H9 (cell line): ENCODE data around the gene ENTR1. TPM values are rescaled to one million over a fixed set of nuclear protein-coding genes. Genes with fewer than 3 reads are reported as not detected.

Source experiments
- DNase-seq: peaks from one replicate; pipeline ENCODE4 v3.0.0-alpha.2; 2017
- H2AFZ ChIP-seq: one replicate; pipeline ENCODE4 v1.6.1; 2013; ENCODE audit warnings: mild to moderate bottlenecking, low read length, control low read depth, moderate library complexity
- H2AK5ac ChIP-seq: 2 replicates; pipeline ENCODE4 v1.6.1; 2013; ENCODE audit warnings: low read length, control low read depth, mixed read lengths; ENCODE audit not compliant: insufficient read length
- H2BK120ac ChIP-seq: one replicate; pipeline ENCODE4 v1.6.1; 2013; ENCODE audit warnings: low read depth, mild to moderate bottlenecking, low read length, control low read depth, inconsistent platforms; ENCODE audit not compliant: poor library complexity, severe bottlenecking
- H2BK12ac ChIP-seq: 2 replicates; pipeline ENCODE4 v1.6.1; 2013; ENCODE audit warnings: low read length, control low read depth, mixed read lengths, low read depth; ENCODE audit not compliant: insufficient read length
- H2BK15ac ChIP-seq: 2 replicates; pipeline ENCODE4 v1.6.1; 2013; ENCODE audit warnings: low read depth, low read length, control low read depth
- H2BK20ac ChIP-seq: one replicate; pipeline ENCODE4 v1.6.1; 2013; ENCODE audit warnings: low read depth, mild to moderate bottlenecking, low read length, control low read depth, inconsistent platforms; ENCODE audit not compliant: poor library complexity, severe bottlenecking
- H2BK5ac ChIP-seq: 2 replicates; pipeline ENCODE4 v1.6.1; 2013; ENCODE audit warnings: low read length, control low read depth, mixed read lengths; ENCODE audit not compliant: insufficient read length
- H3K14ac ChIP-seq: 2 replicates; pipeline ENCODE4 v1.6.1; 2013; ENCODE audit warnings: low read length, control low read depth; ENCODE audit not compliant: insufficient read depth
- H3K18ac ChIP-seq: 2 replicates; pipeline ENCODE4 v1.6.1; 2013; ENCODE audit warnings: low read depth, mild to moderate bottlenecking, mixed read lengths, low read length, control low read depth; ENCODE audit not compliant: insufficient read length
- H3K23ac ChIP-seq: 2 replicates; pipeline ENCODE4 v1.6.1; 2013; ENCODE audit warnings: low read length, control low read depth, mixed read lengths, low read depth; ENCODE audit not compliant: insufficient read length
- H3K23me2 ChIP-seq: 2 replicates; pipeline ENCODE4 v1.6.1; 2013; ENCODE audit warnings: low read depth, mild to moderate bottlenecking, mixed read lengths, low read length, control low read depth; ENCODE audit not compliant: insufficient read length, poor library complexity, severe bottlenecking
- H3K27ac ChIP-seq: 2 replicates; pipeline ENCODE4 v1.5.1; 2013; ENCODE audit warnings: low read length, control low read depth, mixed read lengths, low read depth; ENCODE audit not compliant: insufficient read length
- H3K27me3 ChIP-seq: 2 replicates; pipeline ENCODE4 v1.6.1; 2013; ENCODE audit warnings: low read length, control low read depth, inconsistent platforms; ENCODE audit not compliant: insufficient read depth
- H3K4ac ChIP-seq: 2 replicates; pipeline ENCODE4 v1.6.1; 2013; ENCODE audit warnings: low read depth, mild to moderate bottlenecking, control low read depth, inconsistent platforms, low read length, moderate library complexity
- H3K4me1 ChIP-seq: 2 replicates; pipeline ENCODE4 v1.6.1; 2013; ENCODE audit warnings: low read length, control low read depth, inconsistent platforms; ENCODE audit not compliant: insufficient read depth
- H3K4me2 ChIP-seq: 2 replicates; pipeline ENCODE4 v1.6.1; 2013; ENCODE audit warnings: low read length, control low read depth, mixed read lengths; ENCODE audit not compliant: insufficient read length, insufficient read depth
- H3K56ac ChIP-seq: 2 replicates; pipeline ENCODE4 v1.6.1; 2013; ENCODE audit warnings: low read depth, mild to moderate bottlenecking, mixed read lengths, low read length, control low read depth; ENCODE audit not compliant: insufficient read length
- H3K79me1 ChIP-seq: 2 replicates; pipeline ENCODE4 v1.6.1; 2013; ENCODE audit warnings: low read depth, mild to moderate bottlenecking, moderate library complexity, low read length, control low read depth, inconsistent platforms; ENCODE audit not compliant: insufficient read depth, poor library complexity, severe bottlenecking
- H3K79me2 ChIP-seq: 2 replicates; pipeline ENCODE4 v1.6.1; 2013; ENCODE audit warnings: low read length, control low read depth, inconsistent platforms; ENCODE audit not compliant: insufficient read depth
- H3K9ac ChIP-seq: 2 replicates; pipeline ENCODE4 v1.6.1; 2013; ENCODE audit warnings: low read length, control low read depth, mixed read lengths; ENCODE audit not compliant: insufficient read length; ENCODE audit errors: extremely low read depth
- H3K9me3 ChIP-seq: one replicate; pipeline ENCODE4 v1.6.1; 2013; ENCODE audit warnings: low read depth, low read length, inconsistent platforms; ENCODE audit not compliant: control insufficient read depth
- H3T11ph ChIP-seq: one replicate; pipeline ENCODE4 v1.6.1; 2013; ENCODE audit warnings: mild to moderate bottlenecking, low read length, control low read depth, inconsistent platforms
- H4K20me1 ChIP-seq: one replicate; pipeline ENCODE4 v1.6.1; 2013; ENCODE audit not compliant: control insufficient read depth, insufficient read length, insufficient read depth
- H4K5ac ChIP-seq: 2 replicates; pipeline ENCODE4 v1.6.1; 2013; ENCODE audit warnings: low read depth, mild to moderate bottlenecking, mixed read lengths, low read length, control low read depth; ENCODE audit not compliant: insufficient read length
- H4K8ac ChIP-seq: replicated peaks from 2 replicates; pipeline ENCODE4 v1.6.1; 2013; ENCODE audit warnings: low read length, control low read depth, mixed read lengths, low read depth; ENCODE audit not compliant: insufficient read length
- H4K91ac ChIP-seq: 2 replicates; pipeline ENCODE4 v1.6.1; 2013; ENCODE audit warnings: low read depth, mild to moderate bottlenecking, moderate library complexity, mixed read lengths, low read length, control low read depth; ENCODE audit not compliant: insufficient read length
- H3K27ac Mint-ChIP-seq, 3 experiments: 2 replicates in 2 of 3; 3 replicates in 1 of 3; pipeline ENCODE4 v1.8.0; 2020 to 2021; ENCODE audit warnings: mixed read lengths in 3 of 3, mild to moderate bottlenecking in 1 of 3, moderate library complexity in 1 of 3
- H3K27me3 Mint-ChIP-seq: 2 replicates; pipeline ENCODE4 v1.8.0; 2021; ENCODE audit warnings: low read depth, mild to moderate bottlenecking, moderate library complexity, mixed read lengths
- H3K36me3 Mint-ChIP-seq, 3 experiments: 2 replicates in 2 of 3; 3 replicates in 1 of 3; pipeline ENCODE4 v1.8.0; 2020 to 2021; ENCODE audit warnings: low read depth in 3 of 3, mixed read lengths in 3 of 3; ENCODE audit not compliant: insufficient read depth in 1 of 3
- H3K4me1 Mint-ChIP-seq, 2 experiments: 2 replicates each; pipeline ENCODE4 v1.8.0; 2020; ENCODE audit warnings: mixed read lengths in 2 of 2
- H3K4me3 Mint-ChIP-seq, 2 experiments: 2 replicates in 1 of 2; 3 replicates in 1 of 2; pipeline ENCODE4 v1.8.0; 2020 to 2021; ENCODE audit warnings: mild to moderate bottlenecking in 2 of 2, mixed read lengths in 2 of 2, moderate library complexity in 1 of 2
- H3K9me3 Mint-ChIP-seq, 2 experiments: 2 replicates in 1 of 2; 3 replicates in 1 of 2; pipeline ENCODE4 v1.8.0; 2020; ENCODE audit warnings: mild to moderate bottlenecking in 2 of 2, mixed read lengths in 2 of 2, moderate library complexity in 1 of 2
- CTCF ChIP-seq: fragments of 200-600 bp; sonication (generic); conservative IDR thresholded peaks from 3 replicates; pipeline ENCODE4 v1.8.0; 2021; ENCODE audit warnings: antibody characterized with exemption, mild to moderate bottlenecking
- WGBS: extraction: QIAGEN DNeasy Blood & Tissue Kit; methylation state at CpG from one replicate; pipeline ENCODE4 v1.1.7; 2013; ENCODE audit warnings: missing lambda C conversion rate, low lambda C conversion rate, mixed read lengths; ENCODE audit not compliant: insufficient read length; ENCODE audit errors: extremely low coverage; 5-methylcytosine and 5-hydroxymethylcytosine counted together
- total RNA-seq: library from RNA; stranded (reverse); gene quantifications from 2 replicates; pipeline ENCODE4 v1.2.1, GENCODE V29; 2021

ENTR1 gene
- total RNA-seq, 1 experiment from 2014 or later = 108 TPM

GRCh38 chr9:136381311-136381710 is 29.1 kb downstream of the ENTR1 start:
- no peak overlapping the region for H3K27ac Mint-ChIP-seq
- no CpG with 5 or more reads among the region's 9 CpGs for WGBS
- no peak overlapping the region for H3K56ac ChIP-seq

More at GRCh38 chr9:136381311-136381710, 29.1 kb downstream of the ENTR1 start:
- H3K4ac ChIP-seq = no peak overlapping the region
- no peak overlapping the region for H2BK12ac ChIP-seq
- H3K23me2 ChIP-seq = no peaks in the 10 kb centered on the region
- DNase-seq = no peak
- no peaks in the 10 kb centered on the region for H3K27me3 ChIP-seq
- H2BK15ac ChIP-seq = no peak overlapping the region
- TF ChIP-seq CTCF = no peak
- no peaks in the 10 kb centered on the region for H3K79me2 ChIP-seq
- no peak overlapping the region for H3K9ac ChIP-seq
- H2BK120ac ChIP-seq = no peak overlapping the region
- Mint-ChIP-seq H3K4me3 (no peak overlapping the region), H3K36me3 (peaks cover 14 to 52% (median 40%) of the 10 kb centered on the region in 3 experiments; a peak in 6 of 7 replicates), H3K9me3 (no peaks in the 10 kb centered on the region), H3K27me3 (no peaks in the 10 kb centered on the region), H3K4me1 (no peaks in the 10 kb centered on the region)
- no peak overlapping the region for H2BK5ac ChIP-seq
- H3K23ac ChIP-seq = no peak overlapping the region
- no peak overlapping the region for H4K5ac ChIP-seq
- no peak overlapping the region for H4K91ac ChIP-seq
- no peak overlapping the region for H3K4me2 ChIP-seq
- H3K27ac ChIP-seq = no peak overlapping the region
- H3K79me1 ChIP-seq = no peaks in the 10 kb centered on the region
- H2AK5ac ChIP-seq = no peak overlapping the region
- H3K9me3 ChIP-seq = no peaks in the 10 kb centered on the region
- H4K20me1 ChIP-seq = no peaks in the 10 kb centered on the region
- no peak overlapping the region for H3T11ph ChIP-seq
- H2AFZ ChIP-seq = no peak overlapping the region
- H4K8ac ChIP-seq = no peak overlapping the region
- H3K4me1 ChIP-seq = no peaks in the 10 kb centered on the region
- no peak overlapping the region for H3K14ac ChIP-seq
- no peak overlapping the region for H3K18ac ChIP-seq
- no peak overlapping the region for H2BK20ac ChIP-seq
